ENCODE results near the gene SYTL3. TPM values are rescaled to one million over a fixed set of nuclear protein-coding genes. Genes with fewer than 3 reads are reported as not detected.

The SYTL3 gene
- total RNA-seq, 1 experiment from 2014 or later = 0.28 TPM

DNA sequence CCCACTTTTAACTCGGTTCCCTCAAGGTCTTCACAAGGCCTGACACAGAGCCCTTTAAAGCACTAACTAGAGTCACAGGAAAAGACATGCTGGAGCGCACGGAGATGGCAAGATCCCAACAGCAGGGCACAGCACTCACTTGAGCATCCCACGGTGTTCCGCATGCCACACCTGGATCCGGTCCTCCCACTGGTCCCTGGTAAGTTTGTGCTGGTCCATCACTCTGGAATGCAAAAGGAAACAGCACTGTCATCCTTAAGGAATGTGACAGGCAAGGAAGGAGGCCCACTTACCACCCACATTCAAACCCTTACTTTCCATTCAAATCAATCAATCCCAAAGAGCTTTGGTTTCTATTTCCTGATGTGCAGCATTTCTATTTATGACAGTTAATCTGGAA is 134.7 kb downstream of the SYTL3 start:
- ChIA-PET POLR2A (no interaction called here), CTCF (interaction anchor here (1.7 kb wide), 1 partner anchor 66 kb away, joined by 5 read pairs; no protein-coding TSS in a partner anchor)
- Mint-ChIP-seq H3K27me3 (ENCODE audit: low read depth) (no peaks in the 10 kb centered on the region; the same call in 1 of the 2 replicates), H3K36me3 (peaks cover 95% of the 10 kb centered on the region), H3K27ac (no peak overlapping the region), H3K4me3 (no peak overlapping the region), H3K4me1 (peaks cover 21% of the 10 kb centered on the region), H3K9me3 (no peaks in the 10 kb centered on the region)
- no peak for TF ChIP-seq ZNF416 (CRISPR knock-in tag; IDR thresholded peaks at IDR 0.05)
- no peak for TF ChIP-seq JUN (CRISPR knock-in tag; IDR thresholded peaks at IDR 0.05)
- no peak for TF ChIP-seq FOXK1 (CRISPR knock-in tag; IDR thresholded peaks at IDR 0.05)
- no peak for TF ChIP-seq ATF1 (CRISPR knock-in tag; IDR thresholded peaks at IDR 0.05)
- no peak for TF ChIP-seq SOX15 (CRISPR knock-in tag; IDR thresholded peaks at IDR 0.05)
- TF ChIP-seq ZNF396 (CRISPR knock-in tag; IDR thresholded peaks at IDR 0.05; ENCODE audit: borderline replicate concordance) = no peak
- TF ChIP-seq SMAD4 (CRISPR knock-in tag; IDR thresholded peaks at IDR 0.05) = no peak
- TF ChIP-seq IRF2 (CRISPR knock-in tag; IDR thresholded peaks at IDR 0.05; ENCODE audit: borderline replicate concordance, low read depth) = no peak
- TF ChIP-seq, protein P1, sequence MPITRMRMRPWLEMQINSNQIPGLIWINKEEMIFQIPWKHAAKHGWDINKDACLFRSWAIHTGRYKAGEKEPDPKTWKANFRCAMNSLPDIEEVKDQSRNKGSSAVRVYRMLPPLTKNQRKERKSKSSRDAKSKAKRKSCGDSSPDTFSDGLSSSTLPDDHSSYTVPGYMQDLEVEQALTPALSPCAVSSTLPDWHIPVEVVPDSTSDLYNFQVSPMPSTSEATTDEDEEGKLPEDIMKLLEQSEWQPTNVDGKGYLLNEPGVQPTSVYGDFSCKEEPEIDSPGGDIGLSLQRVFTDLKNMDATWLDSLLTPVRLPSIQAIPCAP (CRISPR knock-in tag; IDR thresholded peaks at IDR 0.05) = no peak
- no peak for TF ChIP-seq TEAD1 (CRISPR knock-in tag; IDR thresholded peaks at IDR 0.05)
- no peak for TF ChIP-seq SMAD3 (CRISPR knock-in tag; IDR thresholded peaks at IDR 0.05; ENCODE audit: borderline replicate concordance)
- TF ChIP-seq, protein P2, sequence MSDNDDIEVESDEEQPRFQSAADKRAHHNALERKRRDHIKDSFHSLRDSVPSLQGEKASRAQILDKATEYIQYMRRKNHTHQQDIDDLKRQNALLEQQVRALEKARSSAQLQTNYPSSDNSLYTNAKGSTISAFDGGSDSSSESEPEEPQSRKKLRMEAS (CRISPR knock-in tag; IDR thresholded peaks at IDR 0.05) = no peak
- TF ChIP-seq ZNF317 (CRISPR knock-in tag; IDR thresholded peaks at IDR 0.05; ENCODE audit: borderline replicate concordance, low read depth) = no peak
- DNase-seq (ENCODE audit: low spot score) (no peak), ATAC-seq (no peak)

DNA sequence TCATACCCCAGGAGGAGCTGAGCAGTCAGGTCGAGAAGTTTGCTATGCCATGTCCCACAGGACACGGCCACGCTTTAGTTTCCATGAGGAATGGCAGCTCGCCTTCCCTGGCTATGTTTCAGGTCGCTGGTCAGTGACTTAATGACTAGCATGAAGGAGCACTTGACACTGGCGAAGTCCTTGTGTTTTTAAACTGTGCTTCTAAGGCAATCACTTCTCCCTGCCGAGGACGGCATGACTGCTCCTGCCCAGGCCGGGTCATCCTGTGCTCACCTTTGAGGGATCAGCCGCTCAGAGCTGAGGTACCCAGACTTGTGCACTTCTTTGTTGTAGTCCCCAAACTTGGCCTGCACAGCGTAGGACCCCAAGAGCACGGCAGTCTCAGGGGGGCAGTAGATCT is 135.2 kb downstream of the SYTL3 start:
- TF ChIP-seq ETV6 (CRISPR knock-in tag; IDR thresholded peaks at IDR 0.05) (no peak), FOXK1 (CRISPR knock-in tag; IDR thresholded peaks at IDR 0.05) (no peak), TCF7 (CRISPR knock-in tag; IDR thresholded peaks at IDR 0.05; ENCODE audit: low read depth) (no peak), GTF2I (CRISPR knock-in tag; conservative IDR thresholded peaks at IDR 0.05) (no peak), MYBL2 (CRISPR knock-in tag; IDR thresholded peaks at IDR 0.05) (no peak)
- TF ChIP-seq, protein P3, sequence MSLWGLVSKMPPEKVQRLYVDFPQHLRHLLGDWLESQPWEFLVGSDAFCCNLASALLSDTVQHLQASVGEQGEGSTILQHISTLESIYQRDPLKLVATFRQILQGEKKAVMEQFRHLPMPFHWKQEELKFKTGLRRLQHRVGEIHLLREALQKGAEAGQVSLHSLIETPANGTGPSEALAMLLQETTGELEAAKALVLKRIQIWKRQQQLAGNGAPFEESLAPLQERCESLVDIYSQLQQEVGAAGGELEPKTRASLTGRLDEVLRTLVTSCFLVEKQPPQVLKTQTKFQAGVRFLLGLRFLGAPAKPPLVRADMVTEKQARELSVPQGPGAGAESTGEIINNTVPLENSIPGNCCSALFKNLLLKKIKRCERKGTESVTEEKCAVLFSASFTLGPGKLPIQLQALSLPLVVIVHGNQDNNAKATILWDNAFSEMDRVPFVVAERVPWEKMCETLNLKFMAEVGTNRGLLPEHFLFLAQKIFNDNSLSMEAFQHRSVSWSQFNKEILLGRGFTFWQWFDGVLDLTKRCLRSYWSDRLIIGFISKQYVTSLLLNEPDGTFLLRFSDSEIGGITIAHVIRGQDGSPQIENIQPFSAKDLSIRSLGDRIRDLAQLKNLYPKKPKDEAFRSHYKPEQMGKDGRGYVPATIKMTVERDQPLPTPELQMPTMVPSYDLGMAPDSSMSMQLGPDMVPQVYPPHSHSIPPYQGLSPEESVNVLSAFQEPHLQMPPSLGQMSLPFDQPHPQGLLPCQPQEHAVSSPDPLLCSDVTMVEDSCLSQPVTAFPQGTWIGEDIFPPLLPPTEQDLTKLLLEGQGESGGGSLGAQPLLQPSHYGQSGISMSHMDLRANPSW (CRISPR knock-in tag; conservative IDR thresholded peaks at IDR 0.05; ENCODE audit: low read depth) = no peak
- TF ChIP-seq, protein P4, sequence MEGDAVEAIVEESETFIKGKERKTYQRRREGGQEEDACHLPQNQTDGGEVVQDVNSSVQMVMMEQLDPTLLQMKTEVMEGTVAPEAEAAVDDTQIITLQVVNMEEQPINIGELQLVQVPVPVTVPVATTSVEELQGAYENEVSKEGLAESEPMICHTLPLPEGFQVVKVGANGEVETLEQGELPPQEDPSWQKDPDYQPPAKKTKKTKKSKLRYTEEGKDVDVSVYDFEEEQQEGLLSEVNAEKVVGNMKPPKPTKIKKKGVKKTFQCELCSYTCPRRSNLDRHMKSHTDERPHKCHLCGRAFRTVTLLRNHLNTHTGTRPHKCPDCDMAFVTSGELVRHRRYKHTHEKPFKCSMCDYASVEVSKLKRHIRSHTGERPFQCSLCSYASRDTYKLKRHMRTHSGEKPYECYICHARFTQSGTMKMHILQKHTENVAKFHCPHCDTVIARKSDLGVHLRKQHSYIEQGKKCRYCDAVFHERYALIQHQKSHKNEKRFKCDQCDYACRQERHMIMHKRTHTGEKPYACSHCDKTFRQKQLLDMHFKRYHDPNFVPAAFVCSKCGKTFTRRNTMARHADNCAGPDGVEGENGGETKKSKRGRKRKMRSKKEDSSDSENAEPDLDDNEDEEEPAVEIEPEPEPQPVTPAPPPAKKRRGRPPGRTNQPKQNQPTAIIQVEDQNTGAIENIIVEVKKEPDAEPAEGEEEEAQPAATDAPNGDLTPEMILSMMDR (IDR thresholded peaks at IDR 0.05) = no peak
- ChIA-PET CTCF (interaction anchor here (1.7 kb wide), 1 partner anchor 67 kb away, joined by 5 read pairs; no protein-coding TSS in a partner anchor), POLR2A (no interaction called here)
- Mint-ChIP-seq H3K4me3 (no peak overlapping the region), H3K9me3 (no peaks in the 10 kb centered on the region), H3K27ac (peak overlapping the region; percentile 74; the same call in 1 of the 2 replicates), H3K27me3 (ENCODE audit: low read depth) (no peaks in the 10 kb centered on the region; the same call in 1 of the 2 replicates), H3K4me1 (peaks cover 25% of the 10 kb centered on the region), H3K36me3 (peaks cover 96% of the 10 kb centered on the region)
- DNase-seq (ENCODE audit: low spot score) (no peak), ATAC-seq (no peak)

All from WTC11 (cell line).